ENCODE data around the gene LMTK3.
"Not testable (repeated sequence)": the region's sequence is repeated elsewhere in the genome, so short reads cannot be mapped to it uniquely, and the experiment has no call there.

LMTK3 gene

DNA sequence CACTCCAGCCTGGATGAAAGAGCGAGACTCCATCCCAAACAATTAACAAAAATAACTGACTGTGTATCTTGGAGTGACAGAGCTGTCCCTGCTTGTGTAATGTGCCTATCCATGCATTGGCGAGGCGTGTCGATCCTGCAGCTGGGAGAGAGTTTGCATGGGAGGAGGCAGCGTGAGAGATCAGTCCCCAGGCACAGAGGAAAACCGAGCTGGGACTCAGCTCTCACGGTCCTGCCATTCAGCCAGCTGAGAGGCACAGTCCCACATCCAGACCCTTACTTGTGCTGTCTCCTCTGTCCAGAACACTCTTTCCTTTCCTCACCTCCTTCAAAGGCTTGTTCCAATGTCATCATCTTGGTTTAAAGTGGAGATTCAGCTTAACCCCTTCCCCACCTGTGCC lies 28.5 kb upstream of the LMTK3 start:
- peak in 1 of 2 experiments; percentile 8 for DNase-seq

DNA sequence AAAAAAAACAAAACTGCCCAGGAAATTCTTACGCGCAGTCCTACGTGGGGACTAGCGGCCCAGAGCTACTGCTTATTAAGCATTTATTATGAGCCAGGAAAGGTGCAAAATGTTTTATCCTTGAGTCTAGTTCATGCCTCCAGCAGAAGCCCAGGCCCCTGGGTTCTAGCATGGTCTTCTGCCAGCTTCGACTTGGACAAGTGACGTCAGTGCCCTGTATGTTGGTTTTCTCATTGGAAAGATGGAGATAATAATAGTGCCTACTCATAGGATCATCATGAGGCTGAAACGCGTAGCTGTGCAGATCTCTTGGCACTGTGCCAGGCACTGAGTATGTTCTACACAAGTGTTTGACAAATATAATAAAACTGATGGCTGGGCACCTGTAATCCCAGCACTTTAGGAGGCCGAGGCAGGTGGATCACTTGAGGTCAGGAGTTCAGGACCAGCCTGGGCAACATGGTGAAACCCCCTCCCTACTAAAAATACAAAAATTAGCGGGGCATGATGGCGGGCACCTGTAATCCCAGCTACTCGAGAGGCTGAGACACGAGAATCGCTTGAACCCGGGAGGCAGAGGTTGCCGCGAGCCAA lies 28.0 kb upstream of the LMTK3 start:
- peak in 1 of 2 experiments; percentile 18 for DNase-seq

DNA sequence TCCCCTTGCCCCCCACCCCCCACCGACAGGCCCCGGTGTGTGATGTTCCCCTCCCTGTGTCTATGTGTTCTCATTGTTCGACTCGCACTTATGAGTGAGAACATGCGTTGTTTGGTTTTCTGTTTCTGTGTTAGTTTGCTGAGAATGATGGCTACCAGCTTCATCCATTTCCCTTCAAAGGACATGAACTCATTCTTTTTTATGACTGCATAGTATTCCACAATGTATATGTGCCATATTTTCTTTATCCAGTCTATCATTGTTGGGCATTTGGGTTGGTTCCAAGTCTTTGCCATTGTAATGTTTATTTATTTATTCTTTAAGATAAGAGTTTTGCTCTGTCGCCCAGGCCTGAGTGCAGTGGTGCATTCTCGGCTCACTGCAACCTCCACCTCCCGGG lies 26.4 kb upstream of the LMTK3 start:
- DNase-seq, result not testable (repeated sequence)

DNA sequence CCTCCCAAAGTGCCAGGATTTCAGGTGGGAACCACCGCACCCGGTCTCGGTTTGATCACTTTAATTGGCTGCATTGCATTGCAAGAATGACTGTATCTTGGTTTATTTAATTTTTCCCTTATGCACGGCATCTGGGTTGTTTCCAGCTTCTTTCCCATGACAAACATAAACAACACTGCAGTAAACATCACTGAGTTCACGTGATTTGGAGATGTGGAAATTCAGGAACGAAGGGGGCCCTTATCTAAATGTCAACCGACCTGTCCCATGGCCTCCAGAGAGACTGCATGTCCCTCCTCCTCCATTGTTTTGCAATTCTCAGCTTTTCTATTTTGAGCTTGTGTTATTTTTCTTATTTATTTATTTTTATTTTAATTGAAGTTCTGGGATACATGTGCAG lies 25.9 kb upstream of the LMTK3 start:
- DNase-seq, result no peak

DNA sequence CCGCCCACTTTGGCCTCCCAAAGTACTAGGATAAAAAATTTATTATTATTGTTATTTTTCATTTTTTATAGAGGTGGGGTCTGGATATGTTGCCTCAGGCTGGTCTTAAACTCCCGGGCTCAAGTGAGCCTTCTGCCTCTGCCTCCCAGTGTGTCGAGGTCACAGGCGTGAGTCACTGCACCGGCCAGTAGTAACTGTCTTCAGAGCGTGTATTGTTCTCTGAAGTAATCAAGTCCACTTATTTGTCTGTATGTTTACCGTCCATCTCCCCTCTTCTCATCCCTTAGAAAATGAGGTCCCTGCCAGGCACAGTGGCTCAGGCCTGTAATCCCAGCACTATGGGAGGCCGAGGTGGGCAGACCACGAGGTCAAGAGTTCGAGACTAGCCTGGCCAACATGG lies 22.1 kb upstream of the LMTK3 start:
- DNase-seq, result no peak

DNA sequence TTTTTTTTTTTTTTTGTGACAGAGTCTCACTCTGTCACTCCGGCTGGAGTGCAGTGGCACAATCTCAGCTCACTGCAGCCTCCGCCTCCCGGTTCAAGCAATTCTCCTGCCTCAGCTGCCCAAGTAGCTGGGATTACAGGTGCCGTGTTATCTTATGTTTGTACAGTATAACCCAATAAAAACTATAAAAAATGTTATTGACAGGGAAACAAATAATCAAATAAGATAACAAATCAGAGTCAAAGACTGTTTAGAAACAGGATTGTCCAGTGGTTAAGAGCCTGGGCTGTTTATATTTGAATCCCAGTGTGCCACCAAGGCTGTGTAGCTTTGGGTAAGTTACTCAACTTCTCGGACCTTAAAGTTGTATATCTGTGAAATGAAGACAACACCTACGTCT lies 19.1 kb upstream of the LMTK3 start:
- no peak for DNase-seq

DNA sequence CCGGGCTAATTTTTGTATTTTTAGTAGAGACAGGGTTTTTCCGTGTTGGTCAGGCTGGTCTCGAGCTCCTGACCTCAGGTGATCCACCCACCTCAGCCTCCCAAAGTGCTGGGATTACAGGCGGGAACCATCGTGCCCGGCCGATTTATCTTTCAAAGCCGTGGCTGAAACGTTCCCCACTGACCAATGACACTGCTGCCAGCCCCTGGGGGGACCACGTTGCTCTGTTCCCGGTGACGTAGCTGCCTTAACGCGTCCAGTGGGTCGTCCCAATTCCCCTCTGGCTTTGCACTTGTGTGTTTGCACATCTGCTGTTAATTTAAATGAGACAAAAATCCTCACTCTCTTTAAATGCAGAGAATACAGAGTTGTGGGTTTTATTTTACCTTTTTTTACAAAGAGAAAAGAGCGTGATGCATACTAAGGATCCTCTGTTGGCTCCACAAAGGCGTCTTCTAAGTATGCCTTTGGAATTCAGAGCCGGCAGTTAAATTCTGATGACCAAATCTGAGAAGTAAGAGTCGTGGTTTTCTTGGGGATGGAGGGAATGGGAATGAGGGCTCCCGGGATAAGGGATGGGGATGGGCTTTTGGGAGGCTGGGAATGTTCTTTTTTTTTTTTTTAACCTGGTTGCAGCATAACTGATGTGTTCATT lies 18.6 kb upstream of the LMTK3 start:
- DNase-seq, result no peak

DNA sequence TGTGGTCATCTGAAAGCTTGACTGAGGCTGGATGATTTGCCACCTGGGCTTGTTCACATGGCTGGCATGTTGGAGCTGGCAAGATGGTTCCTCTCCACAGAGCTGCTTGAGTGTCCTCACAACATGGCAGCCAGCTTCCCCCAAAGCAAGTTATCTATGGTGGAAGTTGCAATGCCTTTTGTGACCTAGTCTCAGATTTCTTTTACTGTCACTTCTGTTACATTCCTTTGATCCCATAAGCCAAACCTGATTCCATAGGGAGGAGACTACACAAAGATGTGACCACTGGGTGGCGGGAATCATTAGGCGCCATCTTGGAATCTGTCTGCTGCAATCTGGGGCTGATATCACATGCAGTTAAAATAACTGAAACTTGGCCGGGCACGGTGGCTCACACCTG lies 17.5 kb upstream of the LMTK3 start:
- no peak for DNase-seq

DNA sequence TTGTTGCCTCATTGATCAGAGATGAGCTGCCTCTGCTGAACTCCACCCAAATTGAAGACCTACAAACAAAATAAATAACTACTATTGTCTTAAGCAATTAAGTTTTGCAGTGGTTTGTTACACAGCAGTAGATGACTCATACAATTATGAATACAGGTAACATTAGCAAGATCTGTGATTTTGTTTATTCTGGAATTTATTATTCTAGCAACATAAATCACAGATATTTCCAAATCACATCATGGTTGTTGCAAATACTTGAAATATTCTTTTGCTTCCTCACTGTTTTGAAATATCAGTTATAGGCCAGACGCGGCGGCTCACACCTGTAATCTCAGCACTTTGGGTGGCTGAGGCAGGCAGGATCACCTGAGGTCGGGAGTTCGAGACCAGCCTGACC lies 13.1 kb upstream of the LMTK3 start:
- DNase-seq, result no peak

DNA sequence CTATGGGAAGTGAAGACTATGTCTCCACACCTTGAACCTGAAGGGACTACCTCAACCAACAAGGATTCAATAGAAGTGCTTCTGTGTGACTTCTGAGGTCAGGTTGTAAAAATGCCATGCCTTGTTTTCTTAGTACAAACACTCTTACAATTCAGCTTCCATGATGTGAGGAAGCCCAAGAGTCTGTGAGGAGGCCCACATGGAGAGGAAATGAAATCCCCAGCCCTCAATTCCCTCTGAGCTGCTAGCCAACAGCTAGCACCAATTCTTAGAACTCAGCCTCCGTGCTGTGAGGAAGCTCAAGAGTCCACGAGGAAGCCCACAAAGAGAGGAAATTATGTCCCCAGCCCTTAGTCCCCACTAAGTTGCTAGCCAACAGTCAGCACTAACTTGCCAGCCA lies 12.6 kb upstream of the LMTK3 start:
- no peak for DNase-seq

DNA sequence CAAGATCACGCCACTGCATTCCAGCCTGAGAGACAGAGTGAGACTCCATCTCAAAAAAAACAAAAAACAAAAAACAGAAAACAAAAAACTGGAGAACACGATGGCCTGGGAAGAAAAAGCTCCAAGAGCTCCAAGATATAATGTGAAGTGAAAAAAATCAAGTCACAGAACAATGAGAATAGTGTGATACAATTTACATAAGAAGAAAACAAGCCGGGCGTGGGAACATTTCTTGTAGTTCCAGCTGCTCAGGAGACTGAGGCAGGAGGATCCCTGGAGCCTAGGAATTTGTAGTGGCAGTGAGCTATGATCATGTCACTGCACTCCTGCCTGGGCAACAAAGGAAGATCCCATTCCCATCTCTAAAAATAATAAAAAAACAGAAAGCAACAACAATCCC lies 8.5 kb upstream of the LMTK3 start:
- no peak for DNase-seq

DNA sequence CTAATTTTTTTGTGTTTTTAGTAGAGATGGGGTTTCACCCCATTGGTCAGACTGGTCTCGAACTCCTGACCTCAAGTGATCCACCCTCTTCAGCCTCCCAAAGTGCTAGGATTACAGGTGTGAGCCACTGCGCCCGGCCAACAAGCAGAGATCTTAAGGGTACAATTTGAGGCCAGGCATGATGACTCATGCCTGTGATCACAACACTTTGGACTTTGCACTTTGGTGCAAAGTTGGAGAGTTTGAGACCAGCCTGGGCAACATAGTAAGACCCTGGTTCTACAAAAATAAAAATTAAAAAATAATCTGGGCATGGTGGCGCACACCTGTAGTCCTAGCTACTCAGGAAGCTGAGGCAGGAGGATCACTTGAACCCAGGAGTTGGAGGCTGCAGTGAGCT lies 7.8 kb upstream of the LMTK3 start:
- not testable (repeated sequence) for DNase-seq

DNA sequence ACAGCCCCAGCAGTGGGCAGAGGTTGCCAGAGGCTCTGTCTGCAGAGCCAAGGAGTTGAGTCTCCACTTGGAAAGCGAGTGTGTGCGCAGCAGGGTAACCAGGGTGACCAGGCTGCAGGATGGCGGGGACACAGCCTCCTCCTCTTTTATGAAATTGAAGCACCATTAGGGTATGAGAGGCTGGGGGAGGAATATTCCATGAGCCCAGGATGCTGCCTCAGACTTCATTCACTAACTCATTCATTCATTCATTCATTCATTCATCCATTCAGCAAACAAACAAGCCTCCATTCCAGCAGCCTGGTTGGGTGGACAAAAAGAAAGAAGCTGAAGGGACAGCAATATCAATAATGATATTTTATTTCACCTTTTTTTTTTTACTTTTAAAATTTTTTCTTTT lies 6.6 kb upstream of the LMTK3 start:
- DNase-seq, result no peak

DNA sequence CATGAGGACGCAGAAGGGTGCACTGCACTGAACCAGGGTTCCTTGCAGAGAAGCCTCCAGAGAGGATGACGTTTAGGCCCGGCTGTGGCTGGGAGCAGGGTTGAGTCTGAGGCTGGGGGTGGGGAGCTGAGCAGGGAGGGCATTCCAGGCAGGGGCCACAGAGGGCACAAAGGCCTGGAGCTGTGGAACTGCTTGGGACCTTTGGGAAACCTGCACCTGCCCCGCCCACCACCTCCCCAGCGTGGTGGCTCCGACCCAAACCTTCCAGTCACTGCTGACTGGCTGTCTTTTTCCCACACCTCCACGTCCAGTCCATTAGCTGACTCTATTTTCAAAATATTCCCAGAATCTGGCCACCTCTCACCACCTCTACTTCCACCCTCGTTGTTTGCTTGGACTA lies 4.9 kb upstream of the LMTK3 start:
- no peak for DNase-seq

DNA sequence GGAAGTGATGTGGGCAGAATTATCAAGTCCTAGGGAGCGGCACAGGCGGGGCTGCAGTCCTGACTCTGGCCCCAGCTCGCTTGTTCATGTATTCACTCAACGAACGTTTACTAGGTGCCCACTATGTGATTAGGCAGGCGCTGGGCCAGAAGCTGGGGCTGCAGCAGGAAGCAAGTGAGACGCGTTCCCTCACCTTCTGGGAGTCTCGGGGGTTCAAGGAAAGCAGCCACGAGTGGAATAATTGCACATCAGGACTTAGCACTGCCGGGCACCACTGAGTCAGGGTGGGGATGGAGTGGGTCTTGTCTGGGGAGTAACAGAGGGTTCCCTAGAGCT lies 2.5 kb upstream of the LMTK3 start:
- no peak for DNase-seq

DNA sequence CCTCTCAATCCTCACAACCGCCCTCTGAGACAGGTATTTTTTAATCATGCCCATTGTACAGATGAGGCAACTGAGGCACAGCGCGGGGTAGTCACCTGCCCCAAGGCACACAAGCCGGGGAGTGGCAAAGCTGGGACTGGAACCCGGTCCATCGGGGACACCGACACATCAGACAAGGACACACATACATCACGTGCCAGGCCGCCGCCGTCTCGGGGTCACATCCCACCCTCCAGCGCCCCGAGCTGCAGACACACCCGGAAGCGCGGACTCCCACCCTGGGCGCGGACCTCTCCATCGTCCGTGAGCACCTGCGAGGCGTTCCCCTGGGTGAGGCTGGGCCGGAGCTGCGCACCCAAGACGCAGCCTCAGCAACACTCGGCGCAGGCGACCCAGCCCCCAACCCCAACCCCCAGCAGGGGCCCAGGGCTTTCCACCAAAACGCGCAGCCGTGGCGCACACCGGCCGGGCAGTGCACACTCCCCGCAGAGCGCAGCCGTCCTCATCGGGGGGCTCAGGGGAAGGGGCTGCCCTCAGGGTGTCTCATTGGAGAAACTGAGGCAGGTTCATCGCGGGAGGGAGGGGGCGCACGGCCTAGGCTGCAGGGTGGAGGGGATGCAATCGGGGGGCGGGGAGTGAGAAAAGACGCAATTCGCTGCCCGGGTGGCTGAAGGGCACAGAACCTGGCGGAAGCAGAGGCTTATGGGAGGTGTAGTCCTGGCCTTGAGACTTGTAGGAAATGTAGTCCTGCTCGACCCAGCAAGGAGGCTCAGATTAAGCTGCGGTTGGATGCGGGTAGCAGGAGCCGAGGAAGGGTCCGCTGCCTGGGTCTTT lies 1.9 kb upstream of the LMTK3 start:
- DNase-seq, result peak; percentile 62 to 83

DNA sequence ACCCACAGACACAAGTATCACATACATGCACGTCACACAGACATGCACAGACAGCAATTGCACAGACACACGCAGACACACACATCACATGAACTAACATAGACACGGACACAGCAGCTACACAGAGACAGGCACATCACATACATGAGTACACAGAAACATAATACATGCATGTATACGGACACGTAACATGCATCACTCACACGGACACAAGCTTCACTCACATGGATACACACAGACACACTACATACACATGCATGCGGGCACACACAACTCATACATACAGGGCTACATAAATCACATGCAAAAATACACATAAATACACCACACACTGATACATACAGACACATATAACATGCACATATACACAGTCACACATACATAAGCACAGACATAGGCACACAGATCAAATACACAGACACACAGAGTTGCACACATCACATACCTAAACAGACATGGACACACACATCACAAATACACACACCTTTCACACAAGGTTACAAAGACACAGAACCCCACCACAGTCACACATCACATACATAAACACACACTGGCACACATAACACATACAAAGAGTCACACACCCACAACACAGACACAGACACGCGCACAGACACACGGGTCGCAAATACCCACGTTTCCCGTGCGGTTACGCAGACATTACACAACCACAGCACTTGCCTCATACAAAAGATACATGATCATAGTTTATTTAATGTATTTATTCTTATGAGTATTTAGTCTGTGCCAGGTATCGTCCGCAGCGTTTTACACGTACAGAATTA lies 1.1 kb upstream of the LMTK3 start:
- no peak for DNase-seq

DNA sequence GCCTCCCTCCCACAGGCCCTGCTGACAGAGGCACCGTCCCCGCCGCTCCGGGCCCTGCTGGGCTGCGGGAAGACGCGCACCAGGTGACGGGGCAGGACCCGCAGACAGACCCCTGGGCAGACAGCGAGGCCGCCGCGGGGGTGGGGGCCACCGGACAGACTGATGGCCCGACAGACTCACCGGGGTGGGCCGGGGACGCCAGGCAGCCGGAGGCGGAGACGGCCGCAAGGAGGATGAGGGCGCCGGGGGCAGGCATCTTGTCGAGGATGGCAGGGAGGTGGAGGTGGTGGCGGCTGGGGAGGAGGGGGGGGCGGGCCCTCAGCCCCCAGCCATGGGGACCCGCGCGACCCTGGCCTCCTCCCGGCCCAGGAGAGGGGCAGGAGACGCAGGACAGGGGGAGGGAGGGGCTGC lies 309 bp downstream of the LMTK3 start:
- no peak for DNase-seq

DNA sequence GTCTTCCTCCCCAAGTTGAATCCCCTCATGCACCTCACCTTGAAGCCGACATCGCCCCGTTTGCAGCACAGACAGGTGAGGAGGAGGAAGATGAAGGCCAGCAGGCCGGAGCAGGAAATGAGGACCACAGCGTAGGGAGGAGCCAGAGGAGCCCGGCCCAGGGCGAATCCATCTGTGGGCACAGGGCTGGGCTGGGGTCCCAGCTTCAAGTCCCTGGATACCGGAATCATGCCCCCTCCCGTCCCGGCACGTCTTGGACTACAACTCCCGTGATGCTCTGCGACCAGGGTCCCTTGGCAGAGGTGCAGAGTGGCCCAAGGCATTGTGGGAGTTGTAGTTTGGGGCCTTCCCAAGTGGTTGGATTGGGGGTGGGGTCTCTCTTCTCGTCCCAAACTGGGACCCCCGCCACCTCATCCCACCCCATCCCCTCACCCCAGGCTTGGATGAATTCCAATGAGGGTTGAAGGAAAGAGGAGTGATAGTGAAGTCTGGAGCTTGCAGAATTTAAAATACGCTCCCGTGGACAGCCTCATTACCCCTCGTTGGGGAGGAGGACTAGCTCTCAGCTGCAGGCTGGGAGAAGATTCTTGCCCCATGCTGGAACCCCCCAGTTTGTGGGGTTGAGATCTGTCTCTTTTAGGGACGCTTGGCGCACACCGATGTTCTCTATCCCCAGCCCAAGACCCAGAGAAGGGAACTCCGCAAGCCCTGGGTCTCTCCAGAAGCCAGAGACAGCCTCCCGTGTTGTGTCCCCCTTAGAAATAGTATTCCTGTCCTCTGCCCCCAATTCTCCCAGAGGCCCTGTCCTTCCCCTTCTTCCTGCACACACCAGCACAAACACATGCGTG lies 990 bp downstream of the LMTK3 start:
- DNase-seq, result peak; percentile 16 to 72

DNA sequence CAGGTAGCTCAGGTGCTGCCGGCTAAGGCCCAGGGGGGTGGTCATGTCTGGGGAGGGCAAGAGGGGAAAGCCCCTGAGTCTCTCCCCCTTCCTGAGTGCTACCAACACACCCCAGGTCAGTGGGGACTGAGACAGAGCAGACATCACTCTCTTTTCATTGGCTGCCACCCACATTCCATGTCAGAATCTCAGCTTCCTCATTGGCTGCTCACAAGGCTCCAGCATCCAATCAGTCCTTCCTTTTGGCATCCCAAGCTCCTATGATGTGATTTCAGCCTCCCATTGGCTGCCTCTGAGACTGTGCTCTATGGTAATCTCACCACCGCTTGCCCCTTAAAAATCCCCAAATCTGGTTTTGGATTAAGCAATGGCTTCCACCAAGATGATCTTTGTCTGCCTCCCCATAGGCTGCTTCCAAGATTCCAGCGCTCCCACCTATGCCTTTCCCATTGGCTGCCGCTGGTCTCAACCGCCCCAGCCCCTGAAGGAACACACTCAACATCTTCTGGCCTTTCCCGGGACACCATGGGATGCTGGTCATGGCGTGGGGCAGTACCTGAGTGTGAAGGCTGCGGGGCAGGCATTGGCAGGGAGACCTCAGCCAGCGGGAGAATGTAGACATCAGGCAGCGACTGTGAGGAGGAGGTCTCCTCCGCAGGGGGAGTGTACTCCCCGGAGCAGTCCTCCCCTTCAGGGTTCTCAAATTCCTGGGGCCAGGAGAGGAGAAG lies 2.0 kb downstream of the LMTK3 start:
- peak in 1 of 2 experiments; percentile 17 for DNase-seq

DNA sequence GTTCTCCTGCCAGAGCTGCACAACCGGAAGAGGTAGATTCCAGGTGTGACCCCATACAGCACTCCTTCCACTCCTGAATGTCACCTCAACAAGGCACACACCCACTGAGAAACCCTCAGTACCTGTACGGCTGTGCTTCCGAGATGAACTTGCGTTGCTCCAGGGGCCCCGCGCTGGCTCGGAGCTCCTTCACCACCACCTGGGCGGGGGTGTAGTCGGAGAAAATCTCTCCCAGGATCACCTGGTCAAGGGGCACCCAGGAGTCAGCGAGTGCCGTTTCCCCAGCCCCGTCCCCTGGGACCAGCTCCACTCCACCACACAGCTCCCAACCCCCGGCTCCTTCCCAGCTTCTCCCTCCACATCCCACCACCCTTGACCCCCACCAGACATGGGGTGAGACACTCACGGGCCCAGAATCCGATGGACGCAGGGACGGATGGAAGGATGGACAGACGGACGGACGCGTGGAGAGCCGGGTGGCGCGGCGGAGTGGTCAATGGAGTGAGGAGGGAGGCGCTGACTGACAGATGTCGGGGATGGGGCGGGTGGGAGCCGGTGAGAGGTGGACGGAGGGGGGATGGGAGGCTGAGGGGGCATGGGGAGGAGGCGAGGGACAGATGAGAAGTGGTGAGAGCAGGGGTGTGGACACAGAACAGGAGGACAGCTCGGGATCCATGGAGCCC lies 2.8 kb downstream of the LMTK3 start:
- no peak for DNase-seq
